Calu3 (cell line): ENCODE data around the gene TM9SF4. TPM values are rescaled to one million over a fixed set of nuclear protein-coding genes. Genes with fewer than 3 reads are reported as not detected.

Experiments used
- BruUV-seq: library from RNA; stranded (reverse); fragments of 400-500 nt; replicated peaks from 2 replicates; lab custom pipeline; 2021; lab: Mats Ljungman, UMichigan
- CTCF ChIA-PET: fragments of 300-600 bp; sonication (Branson Sonifier 250); formaldehyde crosslinking; loops from one replicate; lab custom pipeline; 2022; ENCODE audit warnings: antibody characterized with exemption; lab: Charles Lee
- DNase-seq: peaks from one replicate; pipeline ENCODE4 v3.0.0; 2022
- H3K27ac Mint-ChIP-seq: one replicate; pipeline ENCODE4 v1.8.0; 2022; ENCODE audit warnings: mixed read lengths; ENCODE audit not compliant: unreplicated experiment
- H3K27me3 Mint-ChIP-seq: one replicate; pipeline ENCODE4 v1.8.0; 2022; ENCODE audit warnings: mixed read lengths; ENCODE audit not compliant: unreplicated experiment
- H3K36me3 Mint-ChIP-seq: one replicate; pipeline ENCODE4 v1.8.0; 2022; ENCODE audit warnings: mild to moderate bottlenecking, moderate library complexity, mixed read lengths; ENCODE audit not compliant: insufficient read depth, unreplicated experiment
- H3K4me1 Mint-ChIP-seq: one replicate; pipeline ENCODE4 v1.8.0; 2022; ENCODE audit warnings: mild to moderate bottlenecking, low read depth, mixed read lengths; ENCODE audit not compliant: unreplicated experiment
- H3K4me3 Mint-ChIP-seq: one replicate; pipeline ENCODE4 v1.8.0; 2022; ENCODE audit warnings: mild to moderate bottlenecking, low read depth, moderate library complexity, mixed read lengths; ENCODE audit not compliant: unreplicated experiment
- H3K9me3 Mint-ChIP-seq: one replicate; pipeline ENCODE4 v1.8.0; 2022; ENCODE audit warnings: low read depth, mixed read lengths; ENCODE audit not compliant: unreplicated experiment
- intact Hi-C: fragments of 100-400 bp; cut with micrococcal nuclease; formaldehyde crosslinking; loops from one replicate; pipeline ENCODE4 v1.10.0; 2022; ENCODE audit not compliant: unreplicated experiment
- total RNA-seq: library from RNA; stranded (reverse); gene quantifications from 2 replicates; pipeline ENCODE4 v1.2.3, GENCODE V29; 2022
- TF ChIP-seq, protein P1 (sequence below): fragments of 200-600 bp; IDR thresholded peaks from one replicate; pipeline ENCODE4 v1.8.0; 2022; ENCODE audit warnings: antibody characterized with exemption; ENCODE audit not compliant: unreplicated experiment

The TM9SF4 gene
- total RNA-seq, 1 experiment from 2014 or later: 95.3 TPM

DNA sequence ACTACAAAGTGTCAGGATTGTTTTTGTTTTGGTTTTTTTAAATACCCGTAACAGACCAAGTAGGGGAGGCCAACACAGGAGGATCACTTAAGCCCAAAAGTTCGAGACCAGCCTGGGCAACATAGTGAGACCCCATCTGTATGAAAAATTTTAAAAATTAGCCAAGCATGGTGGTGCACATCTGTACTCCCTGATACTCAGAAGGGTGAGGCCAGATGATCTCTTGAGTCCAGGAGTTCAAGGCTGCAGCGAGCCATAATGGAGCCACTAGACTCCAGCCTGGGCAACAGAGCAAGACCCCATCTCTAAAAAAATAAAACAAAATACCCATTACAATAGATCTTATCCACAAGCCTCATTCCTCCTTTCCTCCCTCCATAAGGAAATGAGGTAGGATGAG is 28.7 kb upstream of the TM9SF4 start:
- Mint-ChIP-seq H3K4me1 (no peaks in the 10 kb centered on the region), H3K9me3 (no peaks in the 10 kb centered on the region), H3K27ac (no peak overlapping the region), H3K36me3 (no peaks in the 10 kb centered on the region), H3K27me3 (peaks cover 99% of the 10 kb centered on the region), H3K4me3 (no peak overlapping the region)
- no peak for DNase-seq
- CTCF ChIA-PET: no interaction called here
- no TSS peak for BruUV-seq
- intact Hi-C loops: no loop called here
- TF ChIP-seq, protein P1, sequence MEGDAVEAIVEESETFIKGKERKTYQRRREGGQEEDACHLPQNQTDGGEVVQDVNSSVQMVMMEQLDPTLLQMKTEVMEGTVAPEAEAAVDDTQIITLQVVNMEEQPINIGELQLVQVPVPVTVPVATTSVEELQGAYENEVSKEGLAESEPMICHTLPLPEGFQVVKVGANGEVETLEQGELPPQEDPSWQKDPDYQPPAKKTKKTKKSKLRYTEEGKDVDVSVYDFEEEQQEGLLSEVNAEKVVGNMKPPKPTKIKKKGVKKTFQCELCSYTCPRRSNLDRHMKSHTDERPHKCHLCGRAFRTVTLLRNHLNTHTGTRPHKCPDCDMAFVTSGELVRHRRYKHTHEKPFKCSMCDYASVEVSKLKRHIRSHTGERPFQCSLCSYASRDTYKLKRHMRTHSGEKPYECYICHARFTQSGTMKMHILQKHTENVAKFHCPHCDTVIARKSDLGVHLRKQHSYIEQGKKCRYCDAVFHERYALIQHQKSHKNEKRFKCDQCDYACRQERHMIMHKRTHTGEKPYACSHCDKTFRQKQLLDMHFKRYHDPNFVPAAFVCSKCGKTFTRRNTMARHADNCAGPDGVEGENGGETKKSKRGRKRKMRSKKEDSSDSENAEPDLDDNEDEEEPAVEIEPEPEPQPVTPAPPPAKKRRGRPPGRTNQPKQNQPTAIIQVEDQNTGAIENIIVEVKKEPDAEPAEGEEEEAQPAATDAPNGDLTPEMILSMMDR: no peak

DNA sequence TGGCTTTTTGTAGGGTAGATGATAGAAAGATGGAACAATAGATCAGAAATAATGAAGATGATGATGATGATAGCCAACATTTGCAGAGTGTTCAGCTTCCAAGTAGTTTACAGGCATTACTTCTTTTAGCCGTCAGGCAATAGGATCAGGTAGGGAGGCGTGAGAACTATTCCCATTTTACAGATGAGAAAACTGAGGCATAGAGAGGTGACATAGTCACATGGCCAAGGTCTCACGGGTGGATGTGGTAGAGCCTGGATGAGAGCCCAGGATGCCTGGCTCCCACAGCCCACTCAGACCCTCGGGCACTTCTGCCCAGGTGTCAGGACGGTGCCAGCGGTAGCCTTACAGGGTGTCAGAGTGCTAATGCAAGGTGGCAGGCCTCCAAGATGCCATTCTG is 26.0 kb upstream of the TM9SF4 start:
- BruUV-seq: no TSS peak
- intact Hi-C loops: no loop called here
- Mint-ChIP-seq H3K4me1 (no peaks in the 10 kb centered on the region), H3K27me3 (peaks cover 87% of the 10 kb centered on the region), H3K9me3 (no peaks in the 10 kb centered on the region), H3K36me3 (no peaks in the 10 kb centered on the region), H3K27ac (no peak overlapping the region), H3K4me3 (no peak overlapping the region)
- no peak for DNase-seq
- TF ChIP-seq, protein P1: no peak
- CTCF ChIA-PET: no interaction called here

DNA sequence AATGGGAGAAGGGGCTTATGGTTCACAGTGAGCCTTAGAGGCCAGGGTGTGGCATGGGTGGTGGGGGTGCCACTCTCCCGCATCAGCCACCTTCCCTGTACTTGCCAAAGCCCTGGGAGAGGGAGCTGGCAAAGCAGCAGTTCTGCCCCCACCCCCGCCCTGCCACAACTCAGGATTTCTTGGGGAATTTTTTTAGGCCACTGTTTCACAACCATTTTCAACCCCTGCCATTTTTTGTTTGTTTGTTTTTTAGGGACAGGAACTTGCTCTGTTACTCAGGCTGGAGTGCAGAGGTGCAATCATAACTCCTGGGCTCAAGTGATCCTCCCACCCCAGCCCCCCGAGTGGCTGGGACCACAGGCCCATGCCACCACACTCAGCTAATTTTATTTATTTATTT is 22.4 kb upstream of the TM9SF4 start:
- no peaks in the 10 kb centered on the region for H3K9me3 Mint-ChIP-seq
- H3K4me3 Mint-ChIP-seq: no peak overlapping the region
- DNase-seq: no peak
- no peaks in the 10 kb centered on the region for H3K36me3 Mint-ChIP-seq
- CTCF ChIA-PET: no interaction called here
- H3K4me1 Mint-ChIP-seq: no peaks in the 10 kb centered on the region
- intact Hi-C loops: no loop called here
- no peak overlapping the region for H3K27ac Mint-ChIP-seq
- peaks cover 53% of the 10 kb centered on the region for H3K27me3 Mint-ChIP-seq
- TF ChIP-seq, protein P1: no peak
- no TSS peak for BruUV-seq

DNA sequence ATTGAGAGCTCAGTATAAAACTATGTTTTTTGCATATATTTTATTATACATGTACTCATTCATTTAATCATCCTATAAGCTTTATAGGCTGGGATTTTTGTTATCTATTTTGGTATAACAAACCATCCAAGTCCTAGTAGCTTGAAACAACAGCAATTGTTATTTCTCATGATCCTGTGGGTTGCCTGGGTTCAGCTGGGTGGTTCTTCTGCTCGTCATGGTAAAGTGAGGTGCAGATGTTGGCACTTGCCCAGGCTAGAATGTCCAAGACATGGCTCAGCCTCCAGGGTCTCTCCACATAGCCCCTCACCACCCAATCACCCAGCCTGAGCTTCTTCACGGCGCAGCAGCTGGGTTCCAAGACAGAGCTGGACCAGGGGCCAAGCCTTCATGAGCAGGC is 20.8 kb upstream of the TM9SF4 start:
- no peaks in the 10 kb centered on the region for H3K36me3 Mint-ChIP-seq
- CTCF ChIA-PET: interaction anchor here (1.7 kb wide), 1 partner anchor 71 kb away, joined by 4 read pairs; no protein-coding TSS in a partner anchor
- H3K27ac Mint-ChIP-seq: no peak overlapping the region
- H3K27me3 Mint-ChIP-seq: peaks cover 54% of the 10 kb centered on the region
- TF ChIP-seq, protein P1: no peak
- no peak for DNase-seq
- no TSS peak for BruUV-seq
- H3K4me3 Mint-ChIP-seq: no peak overlapping the region
- H3K4me1 Mint-ChIP-seq: no peaks in the 10 kb centered on the region
- H3K9me3 Mint-ChIP-seq: no peaks in the 10 kb centered on the region
- intact Hi-C loops: no loop called here
